Esophagus (tissue), 2 donors: ENCODE results near the gene HGD. TPM values are rescaled to one million over a fixed set of nuclear protein-coding genes. Genes with fewer than 3 reads are reported as not detected.
"Not testable (repeated sequence)": the region's sequence is repeated elsewhere in the genome, so short reads cannot be mapped to it uniquely, and the experiment has no call there.

ENCODE experiments used
- H3K27ac ChIP-seq, 2 donors: one replicate each; pipeline ENCODE4 v1.5.1; 2013; ENCODE audit warnings: low read depth in 2 of 2, mild to moderate bottlenecking in 2 of 2, inconsistent platforms in 1 of 2, low read length in 1 of 2, moderate library complexity in 1 of 2
- H3K27me3 ChIP-seq, 2 donors: one replicate each; pipeline ENCODE4 v1.6.1; 2013; ENCODE audit warnings: low read length in 2 of 2, control low read depth in 1 of 2, mild to moderate bottlenecking in 1 of 2; ENCODE audit not compliant: insufficient read depth in 2 of 2, control insufficient read depth in 1 of 2
- H3K36me3 ChIP-seq, 2 donors: one replicate each; pipeline ENCODE4 v1.6.1; 2013; ENCODE audit warnings: low read length in 1 of 2; ENCODE audit not compliant: control insufficient read depth in 2 of 2, insufficient read depth in 2 of 2
- H3K4me1 ChIP-seq, 2 donors: one replicate each; pipeline ENCODE4 v1.6.1; 2013; ENCODE audit warnings: low read length in 1 of 2; ENCODE audit not compliant: control insufficient read depth in 2 of 2, insufficient read depth in 2 of 2
- H3K4me3 ChIP-seq, 2 donors: one replicate each; pipeline ENCODE4 v1.5.1; 2013; ENCODE audit warnings: low read length in 2 of 2, mild to moderate bottlenecking in 2 of 2, low read depth in 1 of 2, moderate library complexity in 1 of 2
- H3K9me3 ChIP-seq, 2 donors: one replicate each; pipeline ENCODE4 v1.6.1; 2013; ENCODE audit warnings: mild to moderate bottlenecking in 2 of 2, low read depth in 1 of 2, low read length in 1 of 2, moderate library complexity in 1 of 2; ENCODE audit not compliant: control insufficient read depth in 2 of 2, insufficient read depth in 1 of 2
- WGBS, 2 donors: extraction: QIAGEN DNeasy Blood & Tissue Kit; methylation state at CpG; one replicate each; pipeline ENCODE4 v1.1.7; 2013; 5-methylcytosine and 5-hydroxymethylcytosine counted together
- polyA plus RNA-seq, 2 donors: library from polyadenylated mRNA; stranded (reverse); fragments of 200-250 nt; gene quantifications; one replicate each; pipeline ENCODE4 v1.2.3, GENCODE V29; 2013
- donor health status: healthy with polysubstance abuse.
- donor health status: Bipolar disorder and iron deficiency.

The HGD gene
- polyA plus RNA-seq = under 1 TPM; 0.06 TPM

GRCh38 chr3:120682095-120682681 is at the start of gene HGD:
Gene HGD (minus strand): TSS chr3:120682239. CDS start chr3:120682111, 128 bp downstream.
- no peak within 1 kb of the TSS for H3K27ac ChIP-seq
- WGBS, 2 donors = 69 to 95% methylated on average over 5 of the region's 5 CpGs
- no peaks in the 10 kb centered on the region for H3K4me1 ChIP-seq
- no peaks in the 10 kb centered on the region for H3K27me3 ChIP-seq
- no peak within 1 kb of the TSS for H3K4me3 ChIP-seq
- H3K36me3 ChIP-seq = no peaks in the 10 kb centered on the region
- no peaks in the 10 kb centered on the region for H3K9me3 ChIP-seq

- H3K36me3 ChIP-seq = no peaks in the 10 kb centered on the region
- H3K9me3 ChIP-seq = no peaks in the 10 kb centered on the region
- H3K4me3 ChIP-seq = no peak overlapping the region
- H3K27me3 ChIP-seq = no peaks in the 10 kb centered on the region
- WGBS, 2 donors = 91 to 92% methylated on average over 4 of the region's 4 CpGs
- no peak overlapping the region for H3K27ac ChIP-seq
- no peaks in the 10 kb centered on the region for H3K4me1 ChIP-seq
These were observed 48.8 kb upstream of the HGD start for GRCh38 chr3:120730576-120731542.

- no peak overlapping the region for H3K4me3 ChIP-seq
- H3K36me3 ChIP-seq = no peaks in the 10 kb centered on the region
- H3K27ac ChIP-seq = no peak overlapping the region
- no peaks in the 10 kb centered on the region for H3K27me3 ChIP-seq
- H3K4me1 ChIP-seq = no peaks in the 10 kb centered on the region
- WGBS, 2 donors = 88 to 90% methylated on average over 1 of the region's 1 CpG
- no peaks in the 10 kb centered on the region for H3K9me3 ChIP-seq
These were observed 44.8 kb upstream of the HGD start for GRCh38 chr3:120726791-120727190.

GRCh38 chr3:120719167-120719834 is 37.3 kb upstream of the HGD start:
- H3K36me3 ChIP-seq, H3K4me1 ChIP-seq, H3K27me3 ChIP-seq, H3K9me3 ChIP-seq, H3K27ac ChIP-seq: not testable (repeated sequence)
- WGBS, 2 donors = 54 to 57% methylated on average over 20 of the region's 20 CpGs
- peak overlapping the region in 1 of 2 donors; percentile 31 for H3K4me3 ChIP-seq

- Histone ChIP-seq H3K4me1 (no peaks in the 10 kb centered on the region), H3K27ac (no peak overlapping the region), H3K36me3 (no peaks in the 10 kb centered on the region), H3K9me3 (no peaks in the 10 kb centered on the region), H3K27me3 (no peaks in the 10 kb centered on the region), H3K4me3 (no peak overlapping the region)
These were observed 31.2 kb upstream of the HGD start for GRCh38 chr3:120713262-120713661.

GRCh38 chr3:120710369-120710768 is 28.3 kb upstream of the HGD start:
- no peak overlapping the region for H3K27ac ChIP-seq
- no peaks in the 10 kb centered on the region for H3K4me1 ChIP-seq
- WGBS, 2 donors = 94 to 97% methylated on average over 1 of the region's 1 CpG
- no peaks in the 10 kb centered on the region for H3K9me3 ChIP-seq
- no peaks in the 10 kb centered on the region for H3K36me3 ChIP-seq
- H3K27me3 ChIP-seq = no peaks in the 10 kb centered on the region
- H3K4me3 ChIP-seq = no peak overlapping the region

- Histone ChIP-seq H3K36me3 (no peaks in the 10 kb centered on the region), H3K9me3 (no peaks in the 10 kb centered on the region), H3K27me3 (no peaks in the 10 kb centered on the region), H3K4me1 (no peaks in the 10 kb centered on the region), H3K4me3 (no peak overlapping the region), H3K27ac (no peak overlapping the region)
These were observed 26.4 kb upstream of the HGD start for GRCh38 chr3:120708408-120708807.

GRCh38 chr3:120706950-120707349 is 24.9 kb upstream of the HGD start:
- H3K9me3 ChIP-seq = peaks cover 0 to 3% of the 10 kb centered on the region in 2 donors
- H3K4me3 ChIP-seq = no peak overlapping the region
- peaks cover 0 to 4% of the 10 kb centered on the region in 2 donors for H3K36me3 ChIP-seq
- no peaks in the 10 kb centered on the region for H3K27me3 ChIP-seq
- H3K27ac ChIP-seq = no peak overlapping the region
- H3K4me1 ChIP-seq = no peaks in the 10 kb centered on the region

GRCh38 chr3:120705884-120706582 is 24.0 kb upstream of the HGD start:
- no peaks in the 10 kb centered on the region for H3K27me3 ChIP-seq
- no peaks in the 10 kb centered on the region for H3K4me1 ChIP-seq
- 81 to 86% methylated on average over 5 of the region's 5 CpGs for WGBS, 2 donors
- peaks cover 0 to 3% of the 10 kb centered on the region in 2 donors for H3K9me3 ChIP-seq
- H3K4me3 ChIP-seq = no peak overlapping the region
- peaks cover 0 to 4% of the 10 kb centered on the region in 2 donors for H3K36me3 ChIP-seq
- H3K27ac ChIP-seq = no peak overlapping the region
